B cell (primary cell): ENCODE data around the gene CD52. TPM values are rescaled to one million over a fixed set of nuclear protein-coding genes. Genes with fewer than 3 reads are reported as not detected.

ENCODE experiments used
- ATAC-seq: fragments of 200-7000 bp; cut with Tn5 transposase; one replicate; pipeline ENCODE4 v1.10.0; 2021; ENCODE audit warnings: low read depth, mild to moderate bottlenecking, moderate number of reproducible peaks, moderate library complexity
- CTCF ChIA-PET: fragments of 350-600 bp; sonication (Branson Sonifier 250); formaldehyde crosslinking; loops from one replicate; lab custom pipeline; 2021; ENCODE audit warnings: antibody characterized with exemption, inconsistent platforms; lab: Charles Lee
- POLR2A ChIA-PET: fragments of 350-600 bp; sonication (Branson Sonifier 250); formaldehyde crosslinking; loops from one replicate; lab custom pipeline; 2021; ENCODE audit warnings: antibody characterized with exemption; lab: Charles Lee
- DNase-seq: peaks from one replicate; pipeline ENCODE4 v3.0.0; 2013
- H2AFZ ChIP-seq: 2 replicates; pipeline ENCODE4 v1.6.1; 2012; ENCODE audit warnings: mild to moderate bottlenecking, low read depth, low read length; ENCODE audit not compliant: insufficient read depth, poor library complexity, severe bottlenecking
- H3K27ac ChIP-seq, 2 donors: 1 replicate in 1 of 2; 2 replicates in 1 of 2; pipeline ENCODE4 v1.5.1; 2012 to 2013; ENCODE audit warnings: low read length in 2 of 2, mild to moderate bottlenecking in 2 of 2, moderate library complexity in 1 of 2
- H3K27me3 ChIP-seq, 4 experiments: fragments of 200-600 bp in 1 of 4; sonication (generic) in 1 of 4; replicated peaks in 1 of 4; 1 replicate in 2 of 4; 2 replicates in 2 of 4; pipeline versions ENCODE4 v1.6.1 to v1.7.0; 2013 to 2016; ENCODE audit warnings: low read length in 3 of 4, mild to moderate bottlenecking in 2 of 4, mixed read lengths in 1 of 4, moderate library complexity in 1 of 4; ENCODE audit not compliant: insufficient read depth in 4 of 4, control insufficient read depth in 3 of 4; ENCODE audit errors: control extremely low read depth in 1 of 4
- H3K36me3 ChIP-seq, 2 experiments: replicated peaks in 1 of 2; 1 replicate in 1 of 2; 2 replicates in 1 of 2; pipeline versions ENCODE4 v1.6.1 to v1.7.1; 2013; ENCODE audit warnings: low read length in 1 of 2; ENCODE audit not compliant: insufficient read depth in 2 of 2, control insufficient read depth in 1 of 2; ENCODE audit errors: control extremely low read depth in 1 of 2, extremely low read depth in 1 of 2
- H3K4me1 ChIP-seq, 2 donors: fragments of 200-600 bp in 1 of 2; sonication (generic) in 1 of 2; 1 replicate in 1 of 2; 2 replicates in 1 of 2; pipeline versions ENCODE4 v1.5.1 to v1.6.1; 2013 to 2017; ENCODE audit warnings: low read length in 2 of 2; ENCODE audit not compliant: control insufficient read depth in 2 of 2, insufficient read depth in 2 of 2
- H3K4me2 ChIP-seq: replicated peaks from 2 replicates; pipeline ENCODE3; 2012; ENCODE audit warnings: mild to moderate bottlenecking, low read depth, low read length; ENCODE audit not compliant: poor library complexity, severe bottlenecking
- H3K4me3 ChIP-seq, 5 experiments: fragments of 200-600 bp in 1 of 5; sonication (generic) in 1 of 5; 1 replicate in 3 of 5; 2 replicates in 2 of 5; pipeline versions ENCODE4 v1.5.1 to v1.7.0; 2011 to 2016; ENCODE audit warnings: low read length in 4 of 5, mild to moderate bottlenecking in 4 of 5, low read depth in 2 of 5, control low read depth in 1 of 5, moderate library complexity in 1 of 5; ENCODE audit not compliant: insufficient read depth in 1 of 5; ENCODE audit errors: control extremely low read depth in 1 of 5, extremely low read depth in 1 of 5
- H3K79me2 ChIP-seq: fragments of 200-600 bp; sonication (generic); one replicate; pipeline ENCODE4 v1.6.0; 2016; ENCODE audit warnings: low read length; ENCODE audit not compliant: control insufficient read depth, insufficient read depth
- H3K9ac ChIP-seq: fragments of 200-600 bp; sonication (generic); 2 replicates; pipeline ENCODE4 v1.6.1; 2017; ENCODE audit warnings: mild to moderate bottlenecking, low read length, moderate library complexity
- H3K9me3 ChIP-seq, 3 donors: one replicate each; pipeline versions ENCODE4 v1.6.1 to v1.7.1; 2013; ENCODE audit warnings: low read length in 2 of 3; ENCODE audit not compliant: control insufficient read depth in 2 of 3, insufficient read depth in 1 of 3; ENCODE audit errors: control extremely low read depth in 1 of 3
- H4K20me1 ChIP-seq: 2 replicates; pipeline ENCODE4 v1.6.0; 2012; ENCODE audit warnings: mild to moderate bottlenecking, low read length; ENCODE audit not compliant: insufficient read depth, control insufficient read depth, poor library complexity, severe bottlenecking
- H3K27ac Mint-ChIP-seq: one replicate; pipeline ENCODE4 v1.8.0; 2021; ENCODE audit warnings: mixed read lengths
- H3K27me3 Mint-ChIP-seq: one replicate; pipeline ENCODE4 v1.8.0; 2021; ENCODE audit warnings: mixed read lengths
- H3K4me1 Mint-ChIP-seq: one replicate; pipeline ENCODE4 v1.8.0; 2021; ENCODE audit warnings: mixed read lengths
- H3K4me3 Mint-ChIP-seq: one replicate; pipeline ENCODE4 v1.8.0; 2021; ENCODE audit warnings: mixed read lengths
- H3K9me3 Mint-ChIP-seq: one replicate; pipeline ENCODE4 v1.8.0; 2022; ENCODE audit warnings: mixed read lengths; ENCODE audit not compliant: insufficient read depth
- CTCF ChIP-seq: fragments of 200-600 bp; IDR thresholded peaks from one replicate; pipeline ENCODE4 v1.8.0; 2022; ENCODE audit warnings: antibody characterized with exemption, mild to moderate bottlenecking
- EZH2 ChIP-seq: IDR thresholded peaks from 2 replicates; pipeline ENCODE4 v1.6.1; 2012; ENCODE audit warnings: borderline replicate concordance, low read depth, mild to moderate bottlenecking, moderate library complexity, low read length; ENCODE audit not compliant: insufficient read depth, poor library complexity, severe bottlenecking
- WGBS: methylation state at CpG from one replicate; pipeline ENCODE4 v1.1.5; 2013; ENCODE audit warnings: missing lambda C conversion rate; ENCODE audit not compliant: insufficient coverage; 5-methylcytosine and 5-hydroxymethylcytosine counted together
- intact Hi-C: fragments of 100-400 bp; cut with micrococcal nuclease; formaldehyde crosslinking; loops from one replicate; pipeline ENCODE4 v1.10.0; 2022
- polyA plus RNA-seq: library from polyadenylated mRNA; depleted of rRNA; stranded (reverse); fragments of >200 nt; gene quantifications from 2 replicates; pipeline ENCODE4 v1.2.3, GENCODE V29; 2012
- total RNA-seq, 2 donors: library from RNA; stranded (reverse); fragments of 120-200 nt in 1 of 2; gene quantifications; 1 replicate in 1 of 2; 2 replicates in 1 of 2; pipeline versions ENCODE4 v1.2.3 to v1.2.4, GENCODE V29; 2013 to 2022

The CD52 gene
- total and polyA plus RNA-seq, 2 donors (not counting 1 experiment from before 2014, with no cell fraction given): 1,116 to 1,597 TPM

- Histone ChIP-seq H3K4me3 (peak overlapping the region in 1 of 5 experiments; percentile 24), H3K4me2 (peak overlapping the region; percentile 65), H3K27ac (peak overlapping the region; percentile 93 to 96), H3K27me3 (no peaks in the 10 kb centered on the region), H2AFZ (peak overlapping the region; percentile 23), H3K9ac (peak overlapping the region; percentile 21), H3K36me3 (no peaks in the 10 kb centered on the region), H3K9me3 (no peaks in the 10 kb centered on the region), H3K79me2 (peaks cover 27% of the 10 kb centered on the region), H4K20me1 (no peaks in the 10 kb centered on the region), H3K4me1 (peaks cover 80 to 86% of the 10 kb centered on the region in 2 donors)
- Mint-ChIP-seq H3K4me1 (peaks cover 83% of the 10 kb centered on the region), H3K27ac (peak overlapping the region; percentile 97), H3K27me3 (no peaks in the 10 kb centered on the region), H3K9me3 (no peaks in the 10 kb centered on the region), H3K4me3 (peak overlapping the region; percentile 86)
- DNase-seq: peak; percentile 60
- CTCF ChIA-PET: interaction anchor here (0.9 to 26.4 kb wide), 6 partner anchors 10 to 319 kb away, joined by 3 to 1400 read pairs (median 46); partner anchors contain the start of genes CD52, SH3BGRL3 and UBXN11
- 48% methylated on average over 6 of the region's 11 CpGs for WGBS
- intact Hi-C loops: no loop called here
- POLR2A ChIA-PET: interaction anchor here (0.6 to 21.9 kb wide), 7 partner anchors 9 to 88 kb away, joined by 3 to 1239 read pairs (median 12); partner anchors contain the start of genes CD52, SH3BGRL3 and UBXN11
- no peak for TF ChIP-seq CTCF
- no peak for TF ChIP-seq EZH2
- ATAC-seq: peak; percentile 0
These were observed 27.5 kb upstream of the CD52 start for GRCh38 chr1:26290122-26290881.

- Mint-ChIP-seq H3K4me1 (peaks cover 81% of the 10 kb centered on the region), H3K4me3 (peak overlapping the region; percentile 86), H3K9me3 (no peaks in the 10 kb centered on the region), H3K27me3 (no peaks in the 10 kb centered on the region), H3K27ac (peak overlapping the region; percentile 97)
- 39% methylated on average over 7 of the region's 11 CpGs for WGBS
- H4K20me1 ChIP-seq: no peaks in the 10 kb centered on the region
- peak overlapping the region; percentile 21 for H3K9ac ChIP-seq
- H3K36me3 ChIP-seq: peaks cover 0 to 2% of the 10 kb centered on the region in 2 experiments
- no peaks in the 10 kb centered on the region for H3K9me3 ChIP-seq
- ChIA-PET POLR2A (interaction anchor here (3.0 to 21.9 kb wide), 4 partner anchors 10 to 27 kb away, joined by 12 to 1239 read pairs (median 54); partner anchors contain the start of genes CD52, SH3BGRL3 and UBXN11), CTCF (interaction anchor here (0.9 to 26.4 kb wide), 3 partner anchors 14 to 319 kb away, joined by 3 to 1400 read pairs (median 166); partner anchors contain the start of genes CD52, SH3BGRL3 and UBXN11)
- H3K4me2 ChIP-seq: peak overlapping the region; percentile 65
- H3K27me3 ChIP-seq: no peaks in the 10 kb centered on the region
- H3K4me1 ChIP-seq: peaks cover 74 to 81% of the 10 kb centered on the region in 2 donors
- intact Hi-C loops: no loop called here
- no peak overlapping the region for H3K4me3 ChIP-seq
- no peak for TF ChIP-seq EZH2
- TF ChIP-seq CTCF: no peak
- peak overlapping the region; percentile 3 for H2AFZ ChIP-seq
- no peak for DNase-seq
- H3K79me2 ChIP-seq: peaks cover 27% of the 10 kb centered on the region
- no peak for ATAC-seq
- H3K27ac ChIP-seq: peak overlapping the region; percentile 93 to 96
These were observed 26.9 kb upstream of the CD52 start for GRCh38 chr1:26290882-26291261.
